Fibroblast of skin of right quadriceps (primary cell): ENCODE results near the gene PGAM4.
"Not testable (repeated sequence)": the region's sequence is repeated elsewhere in the genome, so short reads cannot be mapped to it uniquely, and the experiment has no call there.

Experiments
- DNase-seq: peaks from one replicate; pipeline ENCODE4 v3.0.0-alpha.2; 2013

Gene PGAM4

GRCh38 chrX:77924320-77924859 lies 45.0 kb downstream of the PGAM4 start:
- no peak for DNase-seq

GRCh38 chrX:77922787-77923186 lies 46.7 kb downstream of the PGAM4 start:
- no peak for DNase-seq

DNA sequence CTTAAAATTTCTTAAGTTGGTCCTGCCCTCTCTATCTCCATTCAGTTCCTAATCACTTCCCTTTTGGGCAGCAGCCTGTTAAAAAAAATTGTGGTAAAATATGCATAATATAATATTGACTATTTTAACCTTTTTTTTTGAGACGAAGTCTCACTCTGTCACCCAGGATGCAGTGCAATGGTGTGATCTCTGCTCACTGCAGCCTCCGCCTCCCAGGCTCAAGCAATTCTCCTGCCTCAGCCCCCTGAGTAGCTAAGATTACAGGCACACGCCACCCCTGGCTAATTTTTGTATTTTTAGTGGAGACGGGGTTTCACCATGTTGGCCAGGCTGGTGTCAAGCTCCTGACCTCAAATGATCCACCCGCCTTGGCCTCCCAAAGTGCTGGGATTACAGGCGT lies 50.1 kb downstream of the PGAM4 start:
- not testable (repeated sequence) for DNase-seq

DNA sequence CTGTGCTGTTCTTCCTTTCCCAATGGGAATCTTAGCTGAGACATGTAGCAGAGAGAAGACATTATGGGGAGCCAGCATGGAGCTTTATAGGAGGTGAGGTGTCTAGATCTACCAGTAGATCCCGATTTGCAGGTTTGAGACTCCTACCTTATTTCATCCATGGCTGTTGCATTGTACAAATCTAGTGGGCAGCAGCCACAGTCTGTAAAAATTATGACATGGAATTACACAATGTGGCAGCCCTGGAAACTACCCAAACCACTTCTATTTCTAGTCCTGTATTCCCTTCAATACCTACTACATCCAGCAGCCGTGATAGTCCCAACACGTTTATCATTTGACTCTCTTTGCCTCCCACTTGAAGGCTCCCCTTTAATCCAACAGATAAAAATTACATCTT lies 50.9 kb downstream of the PGAM4 start:
- DNase-seq = no peak
